GM23338 (cell line): Measurements from ENCODE around the gene LYZL1. TPM values are rescaled to one million over a fixed set of nuclear protein-coding genes. Genes with fewer than 3 reads are reported as not detected.

Experiments used
- ATAC-seq: fragments of 200-7000 bp; cut with Tn5 transposase; 3 replicates; pipeline ENCODE4 v1.9.1; 2020
- DNase-seq: peaks from one replicate; pipeline ENCODE4 v3.0.0-alpha.2; 2015; ENCODE audit warnings: low spot score
- H2AFZ ChIP-seq: fragments of 200-600 bp; sonication (generic); 2 replicates; pipeline ENCODE4 v1.8.0; 2016; ENCODE audit warnings: antibody characterized with exemption, mild to moderate bottlenecking, moderate library complexity
- H3F3A ChIP-seq: fragments of 200-600 bp; sonication (generic); replicated peaks from 2 replicates; pipeline ENCODE4 v1.8.0; 2017; ENCODE audit warnings: antibody characterized with exemption, mixed run types, low read depth
- H3K27ac ChIP-seq: fragments of 200-600 bp; sonication (generic); 2 replicates; pipeline ENCODE4 v1.6.1; 2016; ENCODE audit warnings: low read depth
- H3K27me3 ChIP-seq: fragments of 200-600 bp; sonication (generic); 2 replicates; pipeline ENCODE4 v1.8.0; 2016; ENCODE audit warnings: mild to moderate bottlenecking, mixed run types, moderate library complexity; ENCODE audit not compliant: insufficient read depth
- H3K36me3 ChIP-seq: fragments of 200-600 bp; sonication (generic); 2 replicates; pipeline ENCODE4 v1.8.0; 2016; ENCODE audit warnings: mild to moderate bottlenecking; ENCODE audit not compliant: insufficient read depth
- H3K4me1 ChIP-seq: fragments of 200-600 bp; sonication (generic); 2 replicates; pipeline ENCODE4 v1.8.0; 2016; ENCODE audit warnings: mild to moderate bottlenecking, moderate library complexity; ENCODE audit not compliant: insufficient read depth
- H3K4me2 ChIP-seq: fragments of 200-600 bp; sonication (generic); 2 replicates; pipeline ENCODE4 v1.7.1; 2017; ENCODE audit warnings: mixed run types
- H3K4me3 ChIP-seq: fragments of 200-600 bp; sonication (generic); 2 replicates; pipeline ENCODE4 v1.6.1; 2016; ENCODE audit warnings: mixed run types
- H3K79me2 ChIP-seq: fragments of 200-600 bp; sonication (generic); replicated peaks from 2 replicates; pipeline ENCODE4 v1.8.0; 2017; ENCODE audit warnings: mild to moderate bottlenecking; ENCODE audit not compliant: insufficient read depth
- H3K9me2 ChIP-seq: fragments of 200-600 bp; sonication (generic); 2 replicates; pipeline ENCODE4 v1.8.0; 2017; ENCODE audit not compliant: insufficient read depth
- H4K20me1 ChIP-seq: fragments of 200-600 bp; sonication (generic); replicated peaks from 2 replicates; pipeline ENCODE4 v1.8.0; 2017; ENCODE audit warnings: mild to moderate bottlenecking; ENCODE audit not compliant: insufficient read depth
- H3K27ac Mint-ChIP-seq: 2 replicates; pipeline ENCODE4 v1.8.0; 2020; ENCODE audit warnings: inconsistent platforms, mild to moderate bottlenecking, moderate library complexity, mixed read lengths
- H3K27me3 Mint-ChIP-seq: 3 replicates; pipeline ENCODE4 v1.8.0; 2022; ENCODE audit warnings: low read depth, mild to moderate bottlenecking, moderate library complexity, mixed read lengths, inconsistent platforms; ENCODE audit not compliant: insufficient read depth, poor library complexity
- H3K36me3 Mint-ChIP-seq: 3 replicates; pipeline ENCODE4 v1.8.0; 2021; ENCODE audit warnings: low read depth, mild to moderate bottlenecking, inconsistent platforms, moderate library complexity, mixed read lengths
- H3K4me1 Mint-ChIP-seq: 3 replicates; pipeline ENCODE4 v1.8.0; 2020; ENCODE audit warnings: mild to moderate bottlenecking, inconsistent platforms, mixed read lengths
- H3K4me3 Mint-ChIP-seq: 3 replicates; pipeline ENCODE4 v1.8.0; 2021; ENCODE audit warnings: moderate library complexity, mild to moderate bottlenecking, inconsistent platforms, mixed read lengths
- H3K9me3 Mint-ChIP-seq: 3 replicates; pipeline ENCODE4 v1.8.0; 2020; ENCODE audit warnings: moderate library complexity, mild to moderate bottlenecking, inconsistent platforms, mixed read lengths
- CREB1 ChIP-seq: fragments of 250-450 bp; sonication (Bioruptor Pico); IDR thresholded peaks from 2 replicates; pipeline ENCODE4 v1.5.0; 2020; ENCODE audit warnings: low read depth, mild to moderate bottlenecking, moderate library complexity
- CTCF ChIP-seq, 2 experiments: fragments of 200-600 bp in 1 of 2; sonication (generic) in 1 of 2; conservative IDR thresholded peaks; 2 replicates each; pipeline versions ENCODE4 v1.5.1 to v1.6.1; 2016 to 2017; ENCODE audit warnings: antibody characterized with exemption in 2 of 2, low read depth in 2 of 2, mild to moderate bottlenecking in 2 of 2, moderate library complexity in 1 of 2
- ETS1 ChIP-seq: IDR thresholded peaks from 2 replicates; pipeline ENCODE4 v1.6.1; 2016; ENCODE audit warnings: antibody characterized with exemption
- EZH2 ChIP-seq: fragments of 200-600 bp; sonication (generic); IDR thresholded peaks from one replicate; pipeline ENCODE4 v1.8.0; 2017; ENCODE audit warnings: antibody characterized with exemption, mild to moderate bottlenecking, low read depth; ENCODE audit not compliant: unreplicated experiment
- EZH2phosphoT487 ChIP-seq: fragments of 200-600 bp; sonication (generic); IDR thresholded peaks from one replicate; pipeline ENCODE4 v1.8.1; 2018; ENCODE audit warnings: antibody characterized with exemption; ENCODE audit not compliant: unreplicated experiment
- JUNB ChIP-seq: IDR thresholded peaks from one replicate; pipeline ENCODE4 v1.6.1; 2016; ENCODE audit warnings: antibody characterized with exemption; ENCODE audit not compliant: unreplicated experiment
- NANOG ChIP-seq: IDR thresholded peaks from 2 replicates; pipeline ENCODE4 v1.6.1; 2016; ENCODE audit warnings: antibody characterized with exemption, borderline replicate concordance
- POLR2AphosphoS5 ChIP-seq: IDR thresholded peaks from 2 replicates; pipeline ENCODE4 v1.6.1; 2016; ENCODE audit warnings: antibody characterized with exemption, low read depth
- REST ChIP-seq: IDR thresholded peaks from one replicate; pipeline ENCODE4 v1.6.1; 2018; ENCODE audit warnings: antibody characterized with exemption; ENCODE audit not compliant: unreplicated experiment
- STAT1 ChIP-seq: IDR thresholded peaks from one replicate; pipeline ENCODE4 v1.6.1; 2016; ENCODE audit warnings: antibody characterized with exemption; ENCODE audit not compliant: unreplicated experiment
- ZNF114 ChIP-seq: fragments of 250-450 bp; sonication (Bioruptor Pico); IDR thresholded peaks from 2 replicates; pipeline ENCODE4 v1.5.0; 2020; ENCODE audit warnings: mild to moderate bottlenecking, moderate library complexity
- ZNF331 ChIP-seq: fragments of 250-450 bp; sonication (Bioruptor Pico); IDR thresholded peaks from 2 replicates; pipeline ENCODE4 v1.5.0; 2020; ENCODE audit warnings: low read depth, mild to moderate bottlenecking, moderate library complexity
- ZNF462 ChIP-seq: fragments of 250-450 bp; sonication (Bioruptor Pico); IDR thresholded peaks from 2 replicates; pipeline ENCODE4 v1.5.0; 2020; ENCODE audit warnings: mild to moderate bottlenecking, moderate library complexity
- polyA plus RNA-seq: library from polyadenylated mRNA; unstranded; fragments of >200 nt; fragmentation: Nextera tagmentation; extraction: Ambion mirVana; gene quantifications from 2 replicates; pipeline ENCODE4 v1.2.1, GENCODE V29; 2016
- total RNA-seq: library from RNA; depleted of rRNA; stranded (reverse); fragments of >200 nt; shearing (Covaris generic); gene quantifications from 2 replicates; pipeline ENCODE4 v1.2.3, GENCODE V29; 2014

Gene LYZL1
- total and polyA plus RNA-seq, 2 experiments from 2014 or later = not detected

- Histone ChIP-seq H3K4me1 (no peaks in the 10 kb centered on the region), H3K4me3 (no peak overlapping the region), H3K27ac (no peak overlapping the region), H3K27me3 (no peaks in the 10 kb centered on the region), H2AFZ (0 out of 2 replicates have a peak overlapping the region, but pooled peaks have one; percentile 47), H3K36me3 (no peaks in the 10 kb centered on the region), H4K20me1 (no peaks in the 10 kb centered on the region), H3K9me2 (no peaks in the 10 kb centered on the region; the same call in 1 of the 2 replicates), H3K79me2 (no peaks in the 10 kb centered on the region), H3F3A (no peaks in the 10 kb centered on the region), H3K4me2 (no peak overlapping the region)
- no peak for ATAC-seq
- no peaks in the 10 kb centered on the region for H3K36me3 Mint-ChIP-seq
- no peak for DNase-seq
- H3K4me1 Mint-ChIP-seq = peaks cover 15% of the 10 kb centered on the region; the same call in 2 of the 3 replicates
- TF ChIP-seq EZH2phosphoT487 (no peak), ZNF462 (CRISPR knock-in tag) (no peak), ZNF114 (CRISPR knock-in tag) (no peak), JUNB (no peak), CREB1 (CRISPR knock-in tag) (no peak), NANOG (no peak), ZNF331 (CRISPR knock-in tag) (no peak), REST (no peak), EZH2 (no peak), CTCF (conservative IDR thresholded peaks at IDR 0.05; ENCODE audit: low read depth in 2 of 2) (no peak), ETS1 (no peak), STAT1 (no peak), POLR2AphosphoS5 (no peak)
- no peak overlapping the region for H3K4me3 Mint-ChIP-seq
- no peak overlapping the region; the same call in 1 of the 2 replicates for H3K27ac Mint-ChIP-seq
- no peaks in the 10 kb centered on the region for H3K9me3 Mint-ChIP-seq
- H3K27me3 Mint-ChIP-seq = peaks cover 6% of the 10 kb centered on the region
These were observed 35.5 kb downstream of the LYZL1 start for GRCh38 chr10:29324220-29324841.
